ENCODE measurements around the gene DBF4B. TPM values are rescaled to one million over a fixed set of nuclear protein-coding genes. Genes with fewer than 3 reads are reported as not detected.

The DBF4B gene
- total RNA-seq, 1 experiment from 2014 or later, result 32.9 TPM

- Mint-ChIP-seq H3K27ac (no peak overlapping the region), H3K9me3 (no peaks in the 10 kb centered on the region), H3K4me1 (no peaks in the 10 kb centered on the region), H3K27me3 (ENCODE audit: low read depth) (no peaks in the 10 kb centered on the region), H3K4me3 (no peak overlapping the region), H3K36me3 (0 out of 2 replicates have a peak, but pooled peaks cover 6% of the 10 kb centered on the region)
- CTCF ChIA-PET, result no interaction called here
- ATAC-seq (no peak), DNase-seq (ENCODE audit: low spot score) (no peak)
- TF ChIP-seq ZNF263 (CRISPR knock-in tag; IDR thresholded peaks at IDR 0.05; ENCODE audit: low read depth), result no peak
- TF ChIP-seq ZNF512 (CRISPR knock-in tag; IDR thresholded peaks at IDR 0.05; ENCODE audit: borderline replicate concordance), result no peak
- no peak for TF ChIP-seq TCF7 (CRISPR knock-in tag; IDR thresholded peaks at IDR 0.05; ENCODE audit: low read depth)
- TF ChIP-seq STAT6 (CRISPR knock-in tag; conservative IDR thresholded peaks at IDR 0.05; ENCODE audit: low read depth), result no peak
- no peak for TF ChIP-seq PRDM15 (CRISPR knock-in tag; IDR thresholded peaks at IDR 0.05)
- no peak for TF ChIP-seq OVOL2 (CRISPR knock-in tag; IDR thresholded peaks at IDR 0.05; ENCODE audit: borderline replicate concordance)
- TF ChIP-seq HMGA2 (CRISPR knock-in tag; IDR thresholded peaks at IDR 0.05), result no peak
- no peak for TF ChIP-seq SMAD3 (CRISPR knock-in tag; IDR thresholded peaks at IDR 0.05; ENCODE audit: borderline replicate concordance)
- TF ChIP-seq ZNF396 (CRISPR knock-in tag; IDR thresholded peaks at IDR 0.05; ENCODE audit: borderline replicate concordance), result no peak
- TF ChIP-seq NFE2L1 (CRISPR knock-in tag; IDR thresholded peaks at IDR 0.05), result no peak
- TF ChIP-seq ZNF532 (CRISPR knock-in tag; IDR thresholded peaks at IDR 0.05; ENCODE audit: borderline replicate concordance), result no peak
- TF ChIP-seq MAX (CRISPR knock-in tag; IDR thresholded peaks at IDR 0.05), result no peak
- no peak for TF ChIP-seq ZBTB21 (CRISPR knock-in tag; IDR thresholded peaks at IDR 0.05; ENCODE audit: borderline replicate concordance)
- TF ChIP-seq E2F1 (CRISPR knock-in tag; IDR thresholded peaks at IDR 0.05), result no peak
- no peak for TF ChIP-seq ZNF232 (CRISPR knock-in tag; IDR thresholded peaks at IDR 0.05)
- no peak for TF ChIP-seq ZNF671 (CRISPR knock-in tag; IDR thresholded peaks at IDR 0.05)
- no peak for TF ChIP-seq ESRRA (CRISPR knock-in tag; IDR thresholded peaks at IDR 0.05; ENCODE audit: borderline replicate concordance)
- TF ChIP-seq ZNF416 (CRISPR knock-in tag; IDR thresholded peaks at IDR 0.05), result no peak
- POLR2A ChIA-PET, result no interaction called here
Measured at GRCh38 chr17:44673893-44674292, 34.6 kb upstream of the DBF4B start.
